ENCODE results near the gene IGLL5.
"Not testable (repeated sequence)": the region's sequence is repeated elsewhere in the genome, so short reads cannot be mapped to it uniquely, and the experiment has no call there.

Gene IGLL5

DNA sequence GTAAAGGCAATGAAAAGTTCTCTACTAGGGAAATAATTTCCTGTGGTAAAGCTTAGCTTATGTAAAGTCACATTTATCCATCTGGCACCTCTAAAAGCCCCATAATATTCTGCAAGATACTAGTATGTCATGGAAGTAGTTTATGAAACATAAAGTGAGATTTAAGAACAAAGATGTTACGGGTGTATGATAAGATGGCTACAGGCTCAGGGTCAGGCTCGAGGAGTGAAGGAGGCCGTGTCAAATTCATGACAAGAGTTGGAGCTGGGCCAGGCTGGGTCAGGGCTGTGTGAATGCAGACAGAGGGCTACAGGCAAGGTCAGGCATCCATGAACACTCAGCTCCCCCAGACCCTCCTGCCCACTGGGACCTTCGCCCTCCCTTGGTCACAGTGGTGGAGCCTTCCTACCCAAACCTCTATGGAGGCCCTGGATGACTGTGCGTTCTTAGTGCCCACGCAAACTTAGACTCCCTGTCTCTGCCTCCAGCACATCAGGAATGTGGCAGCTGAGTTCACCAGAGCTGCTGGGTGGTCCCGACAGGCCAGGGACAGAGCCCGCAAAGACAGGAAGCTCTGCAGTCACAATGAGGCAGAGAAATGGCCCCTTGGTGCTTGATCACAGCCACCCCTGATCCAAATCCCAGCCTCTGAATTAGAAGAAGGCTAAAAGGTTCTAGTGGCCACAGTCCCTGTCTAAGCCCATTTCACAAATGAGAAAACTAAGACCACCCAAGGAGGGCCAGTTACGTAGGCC is 14.8 kb downstream of the IGLL5 start:
- no peak for DNase-seq

DNA sequence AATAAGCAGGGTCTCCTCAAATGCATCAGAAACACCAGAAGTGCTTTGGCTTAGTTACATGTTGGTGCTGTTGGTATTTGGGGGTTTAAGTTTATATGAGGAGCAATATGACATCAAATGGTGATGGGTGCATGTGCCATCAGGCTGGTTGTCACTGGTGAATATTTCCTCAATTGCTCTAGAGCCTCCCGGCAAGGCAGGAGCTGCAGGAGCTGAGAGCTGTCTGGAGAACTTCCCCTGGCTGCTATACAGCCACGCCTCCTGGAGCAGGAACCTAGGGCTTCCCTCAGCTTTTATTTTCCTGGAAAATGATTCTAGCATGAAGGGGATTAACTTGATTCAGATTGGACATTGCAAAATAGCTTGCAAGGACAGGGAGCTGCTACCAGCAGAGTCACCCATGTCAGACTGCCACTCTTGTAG is 15.8 kb downstream of the IGLL5 start:
- DNase-seq = no peak

DNA sequence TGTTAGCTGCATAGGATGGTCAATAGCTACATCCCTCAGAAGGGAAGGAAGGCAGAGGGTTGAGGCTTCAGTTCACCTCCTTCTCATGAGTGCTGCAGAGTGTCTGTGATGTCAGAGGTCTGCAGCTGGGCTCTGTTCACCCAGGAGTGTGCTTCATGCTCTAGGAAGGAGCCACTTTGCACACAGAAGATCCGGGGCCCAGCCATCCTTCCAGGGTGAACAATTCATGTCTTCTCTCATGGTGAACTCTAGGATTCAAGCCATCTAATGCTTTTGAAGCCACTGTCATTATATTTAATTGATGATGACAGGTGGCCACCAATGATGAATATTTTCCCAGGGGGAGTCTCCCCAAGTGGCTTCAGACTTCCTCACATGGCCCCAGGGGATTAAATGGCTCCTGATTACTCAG is 16.2 kb downstream of the IGLL5 start:
- not testable (repeated sequence) for DNase-seq

DNA sequence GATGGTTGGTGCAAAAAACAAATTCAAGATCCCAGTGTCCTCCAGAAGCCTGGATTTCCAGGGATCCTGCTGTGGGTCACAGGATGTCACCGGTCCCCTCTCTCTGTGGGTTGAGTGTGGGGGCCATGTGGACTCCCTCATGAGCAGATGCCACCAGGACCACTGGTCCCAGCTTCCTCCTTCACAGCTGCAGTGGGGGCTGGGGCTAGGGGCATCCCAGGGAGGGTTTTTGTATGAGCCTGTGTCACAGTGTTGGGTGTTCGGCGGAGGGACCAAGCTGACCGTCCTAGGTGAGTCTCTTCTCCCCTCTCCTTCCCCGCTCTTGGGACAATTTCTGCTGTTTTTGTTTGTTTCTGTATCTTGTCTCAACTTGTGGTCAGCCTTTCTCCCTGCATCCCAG is 17.1 kb downstream of the IGLL5 start:
- DNase-seq = not testable (repeated sequence)

DNA sequence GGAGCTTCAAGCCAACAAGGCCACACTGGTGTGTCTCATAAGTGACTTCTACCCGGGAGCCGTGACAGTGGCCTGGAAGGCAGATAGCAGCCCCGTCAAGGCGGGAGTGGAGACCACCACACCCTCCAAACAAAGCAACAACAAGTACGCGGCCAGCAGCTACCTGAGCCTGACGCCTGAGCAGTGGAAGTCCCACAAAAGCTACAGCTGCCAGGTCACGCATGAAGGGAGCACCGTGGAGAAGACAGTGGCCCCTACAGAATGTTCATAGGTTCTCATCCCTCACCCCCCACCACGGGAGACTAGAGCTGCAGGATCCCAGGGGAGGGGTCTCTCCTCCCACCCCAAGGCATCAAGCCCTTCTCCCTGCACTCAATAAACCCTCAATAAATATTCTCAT is 18.8 kb downstream of the IGLL5 start:
- not testable (repeated sequence) for DNase-seq

DNA sequence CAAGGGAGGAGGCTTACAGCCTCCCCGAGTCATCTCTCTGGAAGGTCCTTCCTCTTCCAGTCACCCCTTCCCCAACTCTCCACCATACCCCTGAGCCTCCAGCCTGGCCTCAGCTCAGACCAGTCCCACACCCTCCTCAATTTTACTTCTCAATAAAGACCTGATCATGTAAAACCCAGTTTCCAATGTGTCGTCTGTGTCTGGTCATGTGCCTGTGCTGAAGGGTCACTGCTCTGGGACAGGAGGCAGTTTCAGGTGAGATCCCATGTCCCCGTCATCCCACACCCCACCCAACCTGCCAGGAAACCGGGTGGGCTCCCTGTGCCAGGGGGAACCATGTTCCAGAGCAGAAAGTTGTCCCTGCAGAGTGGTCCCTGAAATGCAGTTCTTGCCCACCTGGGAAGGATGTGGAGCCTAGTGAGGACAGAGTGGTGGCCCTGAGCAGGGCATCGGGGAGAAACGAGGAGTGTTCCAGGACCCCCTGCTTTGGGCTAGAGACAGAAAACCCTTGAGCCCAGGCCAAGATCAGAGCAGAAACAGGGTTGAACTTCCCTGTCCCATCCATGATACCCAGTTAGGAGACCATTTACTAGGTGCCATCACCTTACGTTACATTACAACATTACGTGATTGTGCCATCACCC is 19.4 kb downstream of the IGLL5 start:
- no peak for DNase-seq

DNA sequence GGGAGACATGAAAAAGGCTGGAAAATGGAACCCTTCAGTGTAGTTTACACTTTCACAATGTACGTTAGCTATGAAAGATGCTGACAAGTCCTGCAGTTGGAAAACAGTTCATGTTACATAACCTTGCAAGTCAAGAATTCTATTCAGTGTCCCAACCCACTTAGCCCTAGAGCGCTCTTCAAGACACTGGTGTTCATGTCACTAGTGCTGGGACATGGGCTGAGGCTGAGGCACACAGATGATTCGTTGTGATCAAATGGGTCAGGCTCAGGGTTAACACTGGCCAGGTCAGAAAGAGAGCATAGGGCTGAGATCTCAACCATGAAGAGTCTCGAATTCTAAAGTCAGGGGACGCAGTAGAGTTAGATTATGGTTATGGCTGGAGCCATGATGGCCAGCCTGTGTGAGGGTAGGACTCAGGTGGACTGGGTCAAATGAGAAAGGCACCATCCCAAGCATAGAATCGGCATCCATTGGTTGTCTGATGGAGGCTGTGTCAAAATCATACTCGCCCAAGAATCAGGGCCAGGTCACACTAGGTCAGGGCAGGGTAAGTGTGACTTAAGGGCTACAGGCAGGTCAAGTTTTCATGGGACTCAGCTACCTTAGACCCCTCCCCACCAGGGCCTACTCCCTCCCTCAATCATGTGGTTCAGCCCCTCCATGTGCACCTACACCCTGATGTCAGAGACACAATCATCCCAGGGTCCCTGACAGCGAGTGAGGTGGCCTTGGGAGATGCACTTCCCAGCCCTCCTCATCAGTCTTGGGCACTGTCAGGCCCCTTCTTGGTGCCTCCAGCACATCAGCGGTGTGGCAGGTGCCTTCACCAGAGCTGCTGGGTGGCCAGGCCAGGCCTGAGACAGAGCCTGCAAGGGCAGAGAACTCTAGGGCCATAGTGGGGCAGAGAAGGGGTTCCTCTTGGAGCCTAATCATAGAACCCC is 20.2 kb downstream of the IGLL5 start:
- no peak for DNase-seq

DNA sequence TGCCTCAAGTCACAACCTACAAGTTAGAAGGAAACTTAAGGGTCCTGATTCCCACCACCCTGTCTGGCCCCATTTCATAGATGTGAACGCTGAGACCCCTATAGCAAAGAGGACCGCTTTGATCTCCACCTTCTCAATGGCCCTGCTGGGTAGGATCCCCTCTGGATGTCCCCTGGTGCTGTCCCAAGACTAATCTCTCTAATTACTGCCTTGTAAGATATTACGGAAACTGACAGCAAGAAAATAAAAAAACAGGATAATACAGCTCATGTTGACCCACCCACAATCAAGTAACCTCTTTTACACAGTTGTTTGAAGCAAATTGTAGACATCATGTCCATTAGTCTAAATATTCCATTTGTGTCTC is 20.9 kb downstream of the IGLL5 start:
- no peak for DNase-seq

DNA sequence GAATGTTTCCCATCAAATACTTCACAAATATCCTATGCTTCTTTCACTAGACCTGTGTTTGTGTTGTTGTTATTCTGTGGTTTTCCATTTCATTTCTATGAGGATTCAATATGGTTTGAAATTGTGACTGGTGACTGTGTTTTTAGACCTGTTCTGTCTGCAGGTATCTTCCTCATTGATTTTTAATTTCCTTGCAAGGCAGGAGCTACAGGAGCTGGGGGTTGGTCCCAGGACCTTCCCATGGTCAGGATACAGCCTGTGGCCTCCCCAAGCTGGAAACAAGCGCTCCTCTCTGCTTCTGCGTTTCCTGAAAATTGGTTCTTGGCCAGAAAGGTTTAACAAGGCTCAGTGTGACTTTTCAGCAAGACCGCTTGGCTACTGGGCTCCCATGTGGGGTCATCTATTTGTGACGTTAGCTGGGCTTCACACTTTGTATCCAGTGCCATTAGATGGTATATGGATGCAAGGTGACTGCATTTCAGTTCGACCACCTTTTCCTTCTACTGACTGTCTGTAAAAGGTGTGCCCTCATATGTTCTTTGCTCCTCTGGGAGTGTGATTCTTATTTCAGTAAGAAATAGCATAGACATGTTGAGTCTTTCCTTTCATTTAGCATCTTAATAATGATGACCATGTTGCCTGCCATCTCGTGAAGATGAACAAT is 21.5 kb downstream of the IGLL5 start:
- DNase-seq = no peak

DNA sequence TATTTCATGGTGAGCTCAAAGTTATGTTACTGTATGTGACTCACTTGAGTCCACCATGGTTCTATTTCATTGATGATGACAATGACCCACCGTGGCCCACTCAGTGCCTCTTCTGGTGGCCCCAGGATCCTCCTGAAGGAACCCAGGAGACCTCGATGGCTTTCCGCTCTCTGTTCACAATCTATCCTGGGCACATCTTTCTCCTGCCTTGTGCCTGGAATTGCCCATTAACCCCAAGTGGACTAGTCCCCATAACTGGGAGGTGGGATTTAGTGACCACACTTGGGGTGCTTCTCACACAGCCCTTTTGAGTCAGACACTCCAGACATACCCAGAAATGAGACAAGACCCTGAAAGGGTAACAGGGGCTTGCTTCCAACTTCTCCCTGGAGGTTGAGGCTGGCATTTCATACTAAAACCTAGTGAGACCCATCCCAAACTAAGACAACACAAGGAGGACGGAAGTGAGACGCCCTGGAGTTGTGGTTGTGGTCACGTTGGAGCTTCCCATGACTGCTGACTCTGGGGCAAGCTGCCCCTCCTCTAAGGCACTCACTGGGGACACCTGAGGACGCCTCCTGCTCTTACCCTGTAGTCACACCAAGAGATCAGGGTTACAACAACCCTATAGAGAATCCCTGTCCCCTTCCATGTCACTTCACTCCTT is 22.1 kb downstream of the IGLL5 start:
- DNase-seq = no peak

DNA sequence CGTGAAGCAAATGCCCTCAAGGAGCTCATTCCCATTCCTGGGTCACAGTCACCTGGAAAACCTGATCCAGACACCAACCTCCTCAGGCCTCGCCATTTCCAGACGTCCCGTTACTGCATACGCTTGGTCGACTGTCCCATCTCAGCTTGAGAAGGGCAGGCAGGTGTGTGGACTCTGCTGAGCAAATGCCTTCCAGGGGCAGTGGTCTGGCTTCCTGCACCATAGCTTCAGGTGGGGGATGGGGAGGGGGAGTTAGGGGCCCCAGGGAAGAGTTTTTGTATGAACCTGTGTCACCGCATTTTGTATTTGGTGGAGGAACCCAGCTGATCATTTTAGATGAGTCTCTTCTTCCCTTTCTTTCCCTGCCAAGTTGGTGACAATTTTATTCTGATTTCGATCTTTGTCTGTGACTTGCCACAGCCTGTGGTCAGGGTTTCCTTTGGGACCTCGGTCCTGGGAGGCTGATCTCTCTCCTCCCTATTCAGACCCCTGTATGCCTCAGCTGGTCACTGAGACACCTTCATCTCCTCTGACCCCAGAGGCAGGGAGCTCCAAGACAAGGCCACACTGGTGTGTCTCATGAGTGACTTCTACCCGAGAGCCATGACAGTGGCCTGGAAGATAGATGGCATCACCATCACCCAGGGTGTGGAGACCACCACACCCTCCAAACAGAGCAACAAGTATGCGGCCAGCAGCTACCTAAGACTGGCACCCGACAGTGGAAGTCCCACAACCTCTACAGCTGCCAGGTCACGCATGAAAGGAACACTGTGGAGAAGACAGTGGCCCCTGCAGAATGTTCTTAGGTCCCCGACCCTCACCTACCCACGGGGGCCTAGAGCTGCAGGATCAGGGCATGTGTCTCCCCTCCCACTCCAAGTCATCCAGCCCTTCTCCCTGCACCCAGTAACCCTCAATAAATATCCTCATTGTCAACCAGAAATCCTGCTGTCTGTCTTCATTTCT is 22.9 kb downstream of the IGLL5 start:
- DNase-seq = no peak

DNA sequence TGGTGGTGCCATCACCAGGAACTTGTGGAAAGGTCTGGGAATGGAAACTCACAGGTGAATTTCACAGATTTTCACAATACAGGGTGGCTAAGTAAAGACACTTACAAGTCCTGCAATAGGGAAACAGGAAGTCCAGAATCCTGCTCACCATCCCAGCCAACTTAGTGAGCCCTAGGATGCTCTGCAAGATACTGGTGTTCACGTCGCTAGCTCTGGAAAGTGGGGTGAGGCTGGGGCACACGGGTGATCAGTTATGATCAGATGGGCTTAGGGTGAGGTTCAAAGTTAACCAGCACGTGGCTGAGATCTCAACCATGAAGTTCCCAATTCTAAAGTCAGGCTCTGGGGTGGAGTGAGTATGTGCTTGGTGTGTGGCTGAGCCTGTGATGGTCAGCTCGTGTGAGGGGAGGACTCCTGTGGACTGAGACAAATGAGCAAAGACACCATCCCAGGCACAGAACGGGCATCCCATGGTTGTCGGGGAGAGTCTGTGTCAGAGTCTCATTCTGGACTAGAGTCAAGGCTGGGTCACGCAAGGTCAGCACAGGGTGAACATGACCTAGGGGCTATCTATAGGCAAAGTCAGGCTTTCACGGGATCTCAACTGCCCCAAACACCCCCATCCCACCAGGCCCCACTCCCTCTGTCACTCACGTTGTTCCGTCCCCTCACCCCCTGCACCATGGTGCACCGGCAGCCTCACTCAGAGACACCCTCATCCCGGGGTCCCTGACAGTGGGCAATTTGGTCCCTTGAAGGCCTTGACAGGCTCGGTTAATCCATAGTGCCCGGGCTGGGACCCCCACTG is 23.9 kb downstream of the IGLL5 start:
- DNase-seq = no peak

DNA sequence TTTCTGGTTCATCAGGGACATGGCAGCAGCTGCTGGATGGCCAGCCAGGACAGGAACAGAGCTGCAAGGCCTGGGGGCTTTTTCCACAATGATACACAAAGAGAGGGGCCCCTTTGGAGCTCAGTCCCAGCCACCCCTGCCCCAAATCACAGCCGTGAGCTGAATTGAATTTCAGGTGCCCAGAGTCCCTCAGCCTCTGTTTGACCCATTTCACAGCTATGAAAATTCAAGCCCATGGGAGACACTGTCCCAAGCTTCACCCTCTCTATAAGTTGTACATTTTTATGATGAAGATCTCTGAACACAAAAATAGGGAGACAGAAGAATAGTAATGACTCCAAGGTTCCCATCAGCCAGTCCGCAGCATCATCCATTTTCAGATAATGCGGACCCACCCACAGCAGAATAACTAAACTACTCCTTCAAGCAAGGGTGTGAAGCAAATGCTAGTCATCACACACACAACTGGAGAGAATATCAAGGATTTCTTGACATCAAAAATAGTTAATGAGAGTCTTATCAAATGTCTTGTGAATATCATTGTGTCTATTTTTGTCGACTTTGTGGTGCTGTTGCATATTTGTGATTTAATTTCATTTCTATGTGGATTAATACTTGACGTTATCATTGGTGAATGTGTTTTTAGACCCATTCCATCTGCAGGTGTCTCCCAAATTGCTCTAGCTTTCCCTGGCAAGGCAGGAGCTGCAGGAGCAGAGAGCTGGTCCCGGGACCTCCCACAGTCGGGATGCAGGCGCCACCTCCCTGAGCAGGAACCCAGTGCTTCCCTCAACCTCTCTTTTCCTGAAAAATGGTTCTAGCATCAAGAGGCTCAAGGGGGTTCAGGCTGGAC is 24.7 kb downstream of the IGLL5 start:
- DNase-seq = no peak

DNA sequence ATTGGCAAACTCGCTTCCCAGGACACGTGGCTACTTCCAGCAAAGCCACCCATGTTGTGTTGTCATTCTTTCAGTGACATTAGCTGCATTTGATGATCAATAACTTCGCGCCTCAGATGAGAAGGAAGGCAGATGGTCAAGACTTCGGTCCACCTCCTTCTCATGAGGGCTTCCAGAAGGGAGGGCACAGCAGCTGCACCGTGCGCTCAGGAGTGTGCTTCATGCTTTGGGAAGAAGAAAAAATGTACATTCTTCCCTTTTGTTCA is 25.3 kb downstream of the IGLL5 start:
- DNase-seq = no peak

DNA sequence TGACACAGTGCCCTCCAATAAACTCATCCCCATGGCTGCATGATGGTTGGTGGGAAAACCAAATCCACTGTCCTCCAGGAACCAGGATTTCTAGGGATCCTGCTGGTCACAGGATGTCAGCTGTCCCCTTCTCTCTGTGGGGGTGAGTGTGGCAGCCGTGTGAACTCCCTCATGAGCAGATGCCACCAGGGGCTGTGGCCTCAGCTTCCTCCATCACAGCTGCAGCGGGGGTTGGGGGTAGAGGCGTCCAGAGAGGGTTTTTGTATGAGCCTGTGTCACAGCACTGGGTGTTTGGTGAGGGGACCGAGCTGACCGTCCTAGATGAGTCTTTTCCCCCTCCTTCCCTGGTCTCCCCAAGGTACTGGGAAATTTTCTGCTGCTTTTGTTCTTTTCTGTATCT is 26.4 kb downstream of the IGLL5 start:
- DNase-seq = no peak

DNA sequence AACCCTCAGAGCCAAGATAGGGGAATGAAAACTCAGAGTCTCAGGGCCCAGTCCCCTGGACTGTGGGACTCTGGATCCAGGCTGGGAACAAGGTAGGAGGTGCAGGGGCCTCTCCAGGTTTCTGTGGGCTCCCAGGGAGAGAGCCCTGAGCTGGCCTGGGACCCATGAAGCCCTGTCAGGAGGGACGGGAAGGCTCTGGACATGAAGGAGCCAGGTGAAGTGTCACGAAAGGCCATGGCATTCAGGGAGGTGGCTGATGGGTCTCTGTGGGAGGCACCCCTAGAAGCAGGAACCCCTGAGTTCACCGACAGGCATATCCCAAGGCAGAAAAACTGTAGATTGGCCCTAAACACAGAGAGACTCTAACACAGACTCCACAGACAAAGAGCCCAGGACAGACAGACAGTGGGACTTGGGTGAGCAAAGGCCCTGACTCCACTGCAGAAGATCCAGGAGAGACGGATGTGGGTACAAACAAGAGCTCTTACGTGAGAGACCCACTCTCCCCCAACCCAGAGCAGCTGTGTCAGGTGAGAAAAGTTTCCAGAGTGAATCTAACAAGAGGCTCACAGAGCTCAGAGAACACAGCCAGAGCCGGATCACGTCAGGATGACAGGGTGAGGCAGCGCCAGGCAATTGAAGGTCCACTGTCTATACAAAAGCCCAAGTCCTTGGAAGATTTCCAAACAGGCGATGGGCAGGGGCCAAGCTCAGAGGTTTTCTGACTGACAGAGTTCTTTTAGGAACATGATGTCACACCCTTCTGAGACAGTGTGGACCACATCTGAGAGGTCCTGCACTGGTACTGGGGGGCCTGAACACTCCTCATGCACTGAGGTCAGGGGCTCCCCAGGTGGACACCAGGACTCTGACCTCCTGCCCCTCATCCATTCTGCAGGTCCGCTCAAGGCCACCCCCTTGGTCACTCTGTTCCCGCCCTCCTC is 27.4 kb downstream of the IGLL5 start:
- DNase-seq = no peak

DNA sequence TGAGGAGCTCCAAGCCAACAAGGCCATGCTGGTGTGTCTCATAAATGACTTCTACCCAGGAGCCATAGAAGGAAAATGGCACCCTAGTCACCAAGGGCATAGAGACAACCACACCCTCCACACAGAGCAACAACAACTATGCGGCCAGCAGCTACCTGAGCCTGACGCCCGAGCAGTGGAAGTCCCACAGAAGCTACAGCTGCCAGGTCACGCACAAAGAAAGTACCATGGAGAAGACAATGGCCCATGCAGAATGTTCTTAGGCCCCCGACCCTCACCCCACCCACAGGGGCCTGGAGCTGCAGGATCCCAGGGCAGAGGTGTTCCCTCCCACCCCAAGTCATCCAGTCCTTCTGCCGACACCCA is 28.0 kb downstream of the IGLL5 start:
- no peak for DNase-seq

DNA sequence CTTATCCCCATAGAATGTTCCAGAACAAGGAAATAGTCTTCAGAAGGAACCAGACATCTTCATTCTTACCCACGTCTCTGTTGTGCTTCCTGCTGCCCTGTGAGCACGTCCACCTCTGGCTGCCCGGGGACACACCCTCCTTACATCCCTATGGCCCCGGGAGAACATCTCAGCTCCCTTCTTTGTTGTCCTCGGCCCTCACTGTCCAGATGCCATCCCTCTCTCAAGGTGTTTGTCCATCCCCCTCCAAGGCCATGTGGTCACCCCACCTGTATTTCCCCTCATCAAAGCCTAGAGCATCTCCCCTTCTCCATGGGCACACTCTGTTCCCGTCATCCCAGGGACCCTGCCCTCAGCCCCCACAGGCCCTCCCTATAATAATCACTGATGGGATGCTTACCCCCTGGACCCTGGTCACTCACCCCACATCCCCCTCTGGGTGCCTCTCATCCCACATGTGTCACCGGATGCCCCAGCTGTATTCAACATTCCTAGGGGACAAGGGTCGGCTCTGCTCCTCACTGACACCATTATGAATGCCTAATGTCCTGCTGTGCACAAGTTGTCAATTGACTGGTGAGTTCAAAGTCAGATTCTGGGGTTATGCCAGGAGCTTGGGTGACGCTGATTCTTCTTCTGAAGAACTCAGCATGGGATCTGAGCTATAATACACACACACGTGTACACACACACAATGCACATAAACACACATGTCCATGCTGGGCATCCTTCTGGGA is 28.8 kb downstream of the IGLL5 start:
- DNase-seq = no peak

Measured in hippocampal formation (tissue), 2 donors.